22Rv1 (cell line): Measurements from ENCODE around the gene LRP5.
"Not testable (repeated sequence)": the region's sequence is repeated elsewhere in the genome, so short reads cannot be mapped to it uniquely, and the experiment has no call there.

Source experiments
- ZFX ChIP-seq: fragments of 450-650 bp; IDR thresholded peaks from 2 replicates; pipeline ENCODE4 v1.6.1; 2017; ENCODE audit warnings: antibody characterized with exemption, borderline replicate concordance
- TF ChIP-seq, protein P1 (sequence below): fragments of 450-650 bp; IDR thresholded peaks from 2 replicates; pipeline ENCODE4 v1.5.1; 2017; ENCODE audit warnings: mild to moderate bottlenecking

DNA sequence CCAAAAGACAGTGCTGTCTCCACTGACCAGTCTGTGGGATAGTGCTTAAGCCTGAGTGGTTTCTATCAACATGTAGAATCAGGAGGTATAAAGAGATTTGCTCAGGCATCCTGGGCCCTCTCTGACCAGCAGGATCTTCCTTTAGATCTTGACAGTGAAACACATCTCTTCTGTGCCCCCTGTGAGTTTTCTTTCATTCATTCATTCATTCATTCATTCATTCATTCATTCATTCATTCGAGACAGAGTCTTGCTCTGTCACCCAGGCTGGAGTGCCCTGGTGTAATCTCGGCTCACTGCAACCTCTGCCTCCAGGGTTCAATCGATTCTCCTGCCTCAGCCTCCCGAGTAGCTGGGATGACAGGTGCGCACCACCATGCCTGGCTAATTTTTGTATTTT lies 121.8 kb downstream of the LRP5 start:
- TF ChIP-seq, protein P1, sequence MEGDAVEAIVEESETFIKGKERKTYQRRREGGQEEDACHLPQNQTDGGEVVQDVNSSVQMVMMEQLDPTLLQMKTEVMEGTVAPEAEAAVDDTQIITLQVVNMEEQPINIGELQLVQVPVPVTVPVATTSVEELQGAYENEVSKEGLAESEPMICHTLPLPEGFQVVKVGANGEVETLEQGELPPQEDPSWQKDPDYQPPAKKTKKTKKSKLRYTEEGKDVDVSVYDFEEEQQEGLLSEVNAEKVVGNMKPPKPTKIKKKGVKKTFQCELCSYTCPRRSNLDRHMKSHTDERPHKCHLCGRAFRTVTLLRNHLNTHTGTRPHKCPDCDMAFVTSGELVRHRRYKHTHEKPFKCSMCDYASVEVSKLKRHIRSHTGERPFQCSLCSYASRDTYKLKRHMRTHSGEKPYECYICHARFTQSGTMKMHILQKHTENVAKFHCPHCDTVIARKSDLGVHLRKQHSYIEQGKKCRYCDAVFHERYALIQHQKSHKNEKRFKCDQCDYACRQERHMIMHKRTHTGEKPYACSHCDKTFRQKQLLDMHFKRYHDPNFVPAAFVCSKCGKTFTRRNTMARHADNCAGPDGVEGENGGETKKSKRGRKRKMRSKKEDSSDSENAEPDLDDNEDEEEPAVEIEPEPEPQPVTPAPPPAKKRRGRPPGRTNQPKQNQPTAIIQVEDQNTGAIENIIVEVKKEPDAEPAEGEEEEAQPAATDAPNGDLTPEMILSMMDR: not testable (repeated sequence)
- not testable (repeated sequence) for TF ChIP-seq ZFX
